Loucy (cell line): ENCODE data around the gene ABCA9.

ENCODE experiments used
- H2AFZ ChIP-seq: fragments of 200-600 bp; sonication (generic); 2 replicates; pipeline ENCODE4 v1.6.0; 2016; ENCODE audit warnings: antibody characterized with exemption, mild to moderate bottlenecking, low read length, moderate library complexity
- H3F3A ChIP-seq: fragments of 200-600 bp; 2 replicates; pipeline ENCODE4 v1.6.0; 2016; ENCODE audit warnings: antibody characterized with exemption, low read depth, mild to moderate bottlenecking
- H3K27me3 ChIP-seq: fragments of 200-600 bp; sonication (generic); 2 replicates; pipeline ENCODE4 v1.6.1; 2014; ENCODE audit warnings: low read length, mild to moderate bottlenecking; ENCODE audit not compliant: insufficient read depth, poor library complexity, severe bottlenecking
- H3K36me3 ChIP-seq: fragments of 200-600 bp; sonication (generic); 2 replicates; pipeline ENCODE4 v1.6.1; 2016; ENCODE audit warnings: low read length; ENCODE audit not compliant: insufficient read depth
- H3K4me1 ChIP-seq: fragments of 200-600 bp; sonication (generic); 2 replicates; pipeline ENCODE4 v1.5.1; 2014; ENCODE audit warnings: low read length, mild to moderate bottlenecking; ENCODE audit not compliant: insufficient read depth, poor library complexity, severe bottlenecking
- H3K4me2 ChIP-seq: fragments of 200-600 bp; sonication (generic); 2 replicates; pipeline ENCODE4 v1.6.0; 2014; ENCODE audit warnings: antibody characterized with exemption, low read length, low read depth, mild to moderate bottlenecking; ENCODE audit not compliant: poor library complexity, severe bottlenecking
- H3K4me3 ChIP-seq: fragments of 200-600 bp; sonication (generic); 2 replicates; pipeline ENCODE4 v1.5.1; 2014; ENCODE audit warnings: low read length, mild to moderate bottlenecking, mixed read lengths; ENCODE audit not compliant: poor library complexity, severe bottlenecking
- H3K79me2 ChIP-seq: fragments of 200-600 bp; sonication (generic); 2 replicates; pipeline ENCODE4 v1.6.1; 2014; ENCODE audit warnings: low read length; ENCODE audit not compliant: insufficient read depth
- H3K9ac ChIP-seq: fragments of 200-600 bp; sonication (generic); 2 replicates; pipeline ENCODE4 v1.6.0; 2014; ENCODE audit warnings: mild to moderate bottlenecking, low read depth, low read length, moderate library complexity; ENCODE audit not compliant: poor library complexity, severe bottlenecking
- H3K9me2 ChIP-seq: fragments of 200-600 bp; sonication (generic); replicated peaks from 2 replicates; pipeline ENCODE4 v1.6.1; 2016; ENCODE audit warnings: low read depth, low read length, mixed read lengths
- H3K9me3 ChIP-seq: fragments of 200-600 bp; sonication (generic); 2 replicates; pipeline ENCODE4 v1.6.1; 2014; ENCODE audit warnings: mild to moderate bottlenecking, antibody characterized with exemption, low read length, low read depth; ENCODE audit not compliant: insufficient read depth
- H4K20me1 ChIP-seq: fragments of 200-600 bp; sonication (generic); 2 replicates; pipeline ENCODE4 v1.6.0; 2014; ENCODE audit warnings: antibody characterized with exemption, low read length, mild to moderate bottlenecking; ENCODE audit not compliant: insufficient read depth, poor library complexity, severe bottlenecking
- CTCF ChIP-seq: fragments of 200-600 bp; sonication (generic); conservative IDR thresholded peaks from 2 replicates; pipeline ENCODE4 v1.5.1; 2014; ENCODE audit warnings: mild to moderate bottlenecking, antibody characterized with exemption, low read length
- EZH2phosphoT487 ChIP-seq: fragments of 200-600 bp; IDR thresholded peaks from 2 replicates; pipeline ENCODE4 v1.6.1; 2018; ENCODE audit warnings: antibody characterized with exemption, mild to moderate bottlenecking, moderate library complexity, borderline replicate concordance

The ABCA9 gene

GRCh38 chr17:68939195-68939594 lies 121.5 kb downstream of the ABCA9 start:
- Histone ChIP-seq H4K20me1 (no peaks in the 10 kb centered on the region), H3K4me3 (no peak overlapping the region), H3K9me3 (no peaks in the 10 kb centered on the region), H3K27me3 (no peaks in the 10 kb centered on the region), H3F3A (no peaks in the 10 kb centered on the region), H3K9ac (no peak overlapping the region), H3K4me1 (no peaks in the 10 kb centered on the region), H3K79me2 (no peaks in the 10 kb centered on the region), H2AFZ (no peak overlapping the region), H3K9me2 (no peaks in the 10 kb centered on the region), H3K4me2 (no peak overlapping the region), H3K36me3 (no peaks in the 10 kb centered on the region)
- no peak for TF ChIP-seq CTCF
- TF ChIP-seq EZH2phosphoT487, result no peak

GRCh38 chr17:68937890-68938514 lies 122.7 kb downstream of the ABCA9 start:
- TF ChIP-seq EZH2phosphoT487 (no peak), CTCF (no peak)
- Histone ChIP-seq H3F3A (no peaks in the 10 kb centered on the region), H3K9ac (no peak overlapping the region)

GRCh38 chr17:68927516-68927915 lies 133.2 kb downstream of the ABCA9 start:
- Histone ChIP-seq H4K20me1 (no peaks in the 10 kb centered on the region), H2AFZ (no peak overlapping the region), H3K27me3 (no peaks in the 10 kb centered on the region), H3K4me2 (no peak overlapping the region), H3K79me2 (no peaks in the 10 kb centered on the region), H3K9me2 (no peaks in the 10 kb centered on the region), H3K9me3 (no peaks in the 10 kb centered on the region), H3F3A (no peaks in the 10 kb centered on the region), H3K4me3 (no peak overlapping the region), H3K36me3 (no peaks in the 10 kb centered on the region), H3K9ac (no peak overlapping the region), H3K4me1 (no peaks in the 10 kb centered on the region)
- TF ChIP-seq EZH2phosphoT487 (no peak), CTCF (no peak)

More at GRCh38 chr17:68937890-68938514, 122.7 kb downstream of the ABCA9 start:
- H3K4me2 ChIP-seq, result no peak overlapping the region
- H3K27me3 ChIP-seq, result no peaks in the 10 kb centered on the region
- no peaks in the 10 kb centered on the region for H3K4me1 ChIP-seq
- H3K9me3 ChIP-seq, result no peaks in the 10 kb centered on the region
- H3K4me3 ChIP-seq, result no peak overlapping the region
- H4K20me1 ChIP-seq, result no peaks in the 10 kb centered on the region
- H2AFZ ChIP-seq, result no peak overlapping the region
- H3K9me2 ChIP-seq, result no peaks in the 10 kb centered on the region
- no peaks in the 10 kb centered on the region for H3K79me2 ChIP-seq
- no peaks in the 10 kb centered on the region for H3K36me3 ChIP-seq
